GM19455 (cell line): Measurements from ENCODE around the gene EDC4.

Experiments
- ATAC-seq: cut with Tn5 transposase; IDR thresholded peaks from one replicate; pipeline ENCODE4 v1.9.1; 2021; ENCODE audit not compliant: unreplicated experiment

The EDC4 gene

DNA sequence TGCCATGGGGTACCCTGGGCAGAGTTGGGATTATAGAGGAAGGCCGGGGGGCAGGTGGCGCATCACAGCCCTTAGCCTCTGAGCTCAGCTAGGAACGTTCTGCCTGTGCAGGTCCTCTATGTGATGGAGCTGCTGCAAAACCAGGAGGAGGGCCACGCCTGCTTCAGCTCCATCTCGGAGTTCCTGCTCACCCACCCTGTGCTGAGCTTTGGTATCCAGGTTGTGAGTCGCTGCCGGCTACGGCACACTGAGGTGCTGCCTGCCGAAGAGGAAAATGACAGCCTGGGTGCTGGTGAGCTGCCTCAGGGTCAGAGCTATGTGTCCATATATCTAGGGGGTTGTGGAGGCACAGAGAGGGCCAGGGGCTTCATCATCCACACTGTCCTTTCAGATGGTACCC, 6.0 kb downstream of the EDC4 start:
- ATAC-seq, result no peak

DNA sequence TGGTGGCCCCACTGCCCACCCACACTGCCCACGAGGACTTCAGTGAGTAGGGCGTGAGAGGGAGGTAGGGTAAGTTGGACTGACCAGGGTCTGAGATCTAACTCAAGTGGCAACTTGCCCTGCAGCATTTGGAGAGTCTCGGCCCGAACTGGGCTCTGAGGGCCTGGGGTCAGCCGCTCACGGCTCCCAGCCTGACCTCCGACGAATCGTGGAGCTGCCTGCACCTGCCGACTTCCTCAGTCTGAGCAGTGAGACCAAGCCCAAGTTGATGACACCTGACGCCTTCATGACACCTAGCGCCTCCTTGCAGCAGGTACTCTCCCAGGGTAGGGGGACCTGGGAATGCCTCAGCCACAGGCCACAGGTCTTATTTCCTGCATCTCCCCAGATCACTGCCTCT, 6.6 kb downstream of the EDC4 start:
- no peak for ATAC-seq

DNA sequence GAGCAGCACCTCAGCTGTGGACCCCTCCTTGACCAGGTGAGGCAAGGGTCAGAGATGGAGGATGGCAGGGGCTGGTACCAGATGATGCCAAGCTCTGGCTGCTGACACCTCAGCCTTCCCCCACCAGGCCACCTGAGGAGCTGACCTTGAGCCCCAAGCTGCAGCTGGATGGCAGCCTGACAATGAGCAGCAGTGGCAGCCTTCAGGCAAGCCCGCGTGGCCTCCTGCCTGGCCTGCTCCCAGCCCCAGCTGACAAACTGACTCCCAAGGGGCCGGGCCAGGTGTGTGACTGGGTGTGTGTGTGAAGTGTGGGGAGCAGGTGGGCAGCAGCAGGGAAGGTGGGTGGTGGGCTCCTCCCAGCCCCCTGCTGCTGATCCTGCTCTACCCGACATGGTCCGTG, 7.1 kb downstream of the EDC4 start:
- no peak for ATAC-seq

DNA sequence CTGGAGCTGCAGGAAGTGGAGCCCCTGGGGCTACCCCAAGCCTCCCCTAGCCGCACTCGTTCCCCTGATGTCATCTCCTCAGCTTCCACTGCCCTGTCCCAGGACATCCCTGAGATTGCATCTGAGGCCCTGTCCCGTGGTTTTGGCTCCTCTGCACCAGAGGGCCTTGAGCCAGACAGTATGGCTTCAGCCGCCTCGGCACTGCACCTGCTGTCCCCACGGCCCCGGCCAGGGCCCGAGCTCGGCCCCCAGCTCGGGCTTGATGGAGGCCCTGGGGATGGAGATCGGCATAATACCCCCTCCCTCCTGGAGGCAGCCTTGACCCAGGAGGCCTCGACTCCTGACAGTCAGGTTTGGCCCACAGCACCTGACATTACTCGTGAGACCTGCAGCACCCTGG, 7.7 kb downstream of the EDC4 start:
- ATAC-seq, result no peak

DNA sequence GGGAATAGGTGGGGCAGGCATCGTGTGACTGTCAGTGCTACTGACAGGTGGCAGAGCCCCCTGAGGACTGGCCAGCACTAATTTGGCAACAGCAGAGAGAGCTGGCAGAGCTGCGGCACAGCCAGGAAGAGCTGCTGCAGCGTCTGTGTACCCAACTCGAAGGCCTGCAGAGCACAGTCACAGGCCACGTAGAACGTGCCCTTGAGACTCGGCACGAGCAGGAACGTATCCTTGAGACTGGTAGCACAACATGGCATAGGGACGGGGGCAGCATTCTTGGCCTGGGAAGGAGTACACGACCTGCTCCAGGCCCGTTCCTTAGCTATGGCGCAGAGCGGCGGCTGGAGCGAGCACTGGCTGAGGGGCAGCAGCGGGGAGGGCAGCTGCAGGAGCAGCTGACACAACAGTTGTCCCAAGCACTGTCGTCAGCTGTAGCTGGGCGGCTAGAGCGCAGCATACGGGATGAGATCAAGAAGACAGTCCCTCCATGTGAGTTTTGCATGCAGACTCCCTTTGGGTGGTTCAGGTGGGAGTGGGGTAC, 8.8 kb downstream of the EDC4 start:
- no peak for ATAC-seq

DNA sequence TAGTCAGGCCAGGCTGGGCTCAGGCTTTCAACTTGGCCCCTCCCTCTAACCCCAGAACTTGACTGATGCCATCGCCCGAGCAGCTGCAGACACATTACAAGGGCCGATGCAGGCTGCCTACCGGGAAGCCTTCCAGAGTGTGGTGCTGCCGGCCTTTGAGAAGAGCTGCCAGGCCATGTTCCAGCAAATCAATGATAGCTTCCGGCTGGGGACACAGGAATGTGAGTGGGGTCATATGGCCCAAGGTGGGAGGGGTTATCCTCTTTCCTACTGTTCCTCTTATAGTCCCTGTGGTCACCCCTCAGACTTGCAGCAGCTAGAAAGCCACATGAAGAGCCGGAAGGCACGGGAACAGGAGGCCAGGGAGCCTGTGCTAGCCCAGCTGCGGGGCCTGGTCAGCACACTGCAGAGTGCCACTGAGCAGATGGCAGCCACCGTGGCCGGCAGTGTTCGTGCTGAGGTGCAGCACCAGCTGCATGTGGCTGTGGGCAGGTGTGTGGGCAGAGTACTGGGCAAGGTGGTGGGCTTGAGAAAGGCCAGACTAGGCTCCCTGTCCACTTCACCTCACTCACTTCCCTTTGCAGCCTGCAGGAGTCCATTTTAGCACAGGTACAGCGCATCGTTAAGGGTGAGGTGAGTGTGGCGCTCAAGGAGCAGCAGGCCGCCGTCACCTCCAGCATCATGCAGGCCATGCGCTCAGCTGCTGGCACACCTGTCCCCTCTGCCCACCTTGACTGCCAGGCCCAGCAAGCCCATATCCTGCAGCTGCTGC, 9.7 kb downstream of the EDC4 start:
- ATAC-seq, result no peak

DNA sequence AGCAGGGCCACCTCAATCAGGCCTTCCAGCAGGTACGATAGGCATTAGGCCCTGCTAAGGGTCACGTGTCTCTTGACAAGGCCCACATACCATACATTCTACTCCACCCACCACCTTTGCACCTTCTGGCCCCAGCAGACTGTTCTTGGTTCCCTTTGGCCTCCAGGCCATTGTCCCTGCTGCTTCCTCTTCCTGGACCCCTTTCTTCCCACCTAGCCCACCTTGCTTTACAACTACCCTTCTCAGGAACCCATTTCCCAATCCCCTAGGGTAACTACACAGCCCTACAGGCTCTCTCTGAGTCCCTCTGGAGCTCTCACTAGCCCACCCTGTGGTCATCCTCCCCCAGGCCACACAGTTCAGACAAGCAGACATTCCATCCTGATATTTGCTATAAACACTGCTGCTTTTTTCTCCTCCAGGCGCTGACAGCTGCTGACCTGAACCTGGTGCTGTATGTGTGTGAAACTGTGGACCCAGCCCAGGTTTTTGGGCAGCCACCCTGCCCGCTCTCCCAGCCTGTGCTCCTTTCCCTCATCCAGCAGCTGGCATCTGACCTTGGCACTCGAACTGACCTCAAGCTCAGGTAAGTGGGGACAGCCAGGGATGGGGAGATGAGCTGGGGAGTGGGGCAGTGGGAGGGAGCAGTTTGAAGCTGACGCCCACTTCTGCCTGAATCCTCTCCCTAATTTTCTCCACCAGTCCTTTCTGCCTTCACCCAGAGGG, 10.5 kb downstream of the EDC4 start:
- no peak for ATAC-seq

DNA sequence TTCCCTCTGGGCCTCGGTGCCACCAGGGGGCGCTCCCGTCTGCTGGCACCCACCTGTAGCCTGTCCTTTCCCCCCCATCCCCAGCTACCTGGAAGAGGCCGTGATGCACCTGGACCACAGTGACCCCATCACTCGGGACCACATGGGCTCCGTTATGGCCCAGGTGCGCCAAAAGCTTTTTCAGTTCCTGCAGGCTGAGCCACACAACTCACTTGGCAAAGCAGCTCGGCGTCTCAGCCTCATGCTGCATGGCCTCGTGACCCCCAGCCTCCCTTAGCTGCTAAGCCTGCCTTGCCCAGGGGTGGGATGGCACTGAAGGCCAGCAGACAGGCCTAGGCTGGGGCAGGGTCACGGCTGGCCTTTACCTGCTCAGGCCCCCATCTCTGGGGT, 11.0 kb downstream of the EDC4 start:
- no peak for ATAC-seq

DNA sequence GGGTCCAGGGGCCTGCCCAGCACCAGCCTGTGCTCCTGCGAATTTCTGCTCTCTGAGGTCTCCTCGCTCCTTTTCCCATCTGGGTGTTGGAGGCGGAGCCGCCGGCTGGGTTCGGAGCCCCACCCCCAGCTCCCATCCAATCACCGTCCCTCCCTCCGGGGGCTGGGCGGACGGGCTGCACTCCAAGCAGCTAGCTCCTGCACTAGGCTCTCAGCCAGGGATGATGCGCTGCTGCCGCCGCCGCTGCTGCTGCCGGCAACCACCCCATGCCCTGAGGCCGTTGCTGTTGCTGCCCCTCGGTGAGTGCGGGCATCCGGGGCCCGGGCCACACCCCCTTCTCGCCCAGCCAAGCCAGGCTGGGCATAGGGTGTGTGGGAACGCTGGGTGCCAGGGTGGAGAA, 11.8 kb downstream of the EDC4 start, which contains the start of gene NRN1L:
TSS of gene NRN1L (plus strand) at position 202 of the 400 bp plus-strand sequence. CDS start at position 221, 19 bp downstream.
- no peak for ATAC-seq

DNA sequence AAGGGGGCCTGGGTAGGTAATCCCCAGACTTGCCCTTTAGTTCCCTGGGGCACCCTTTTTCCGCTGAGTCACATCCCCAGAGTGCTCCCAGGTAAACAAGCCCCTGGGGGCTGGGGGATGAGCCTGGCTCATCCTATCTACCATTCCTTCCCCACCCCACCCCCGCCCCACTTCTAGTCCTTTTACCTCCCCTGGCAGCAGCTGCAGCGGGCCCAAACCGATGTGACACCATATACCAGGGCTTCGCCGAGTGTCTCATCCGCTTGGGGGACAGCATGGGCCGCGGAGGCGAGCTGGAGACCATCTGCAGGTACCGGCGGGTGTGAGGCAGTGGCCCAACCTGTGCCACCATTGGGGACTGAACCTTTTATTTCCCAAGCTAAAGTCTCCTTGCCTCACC, 12.7 kb downstream of the EDC4 start:
- no peak for ATAC-seq

DNA sequence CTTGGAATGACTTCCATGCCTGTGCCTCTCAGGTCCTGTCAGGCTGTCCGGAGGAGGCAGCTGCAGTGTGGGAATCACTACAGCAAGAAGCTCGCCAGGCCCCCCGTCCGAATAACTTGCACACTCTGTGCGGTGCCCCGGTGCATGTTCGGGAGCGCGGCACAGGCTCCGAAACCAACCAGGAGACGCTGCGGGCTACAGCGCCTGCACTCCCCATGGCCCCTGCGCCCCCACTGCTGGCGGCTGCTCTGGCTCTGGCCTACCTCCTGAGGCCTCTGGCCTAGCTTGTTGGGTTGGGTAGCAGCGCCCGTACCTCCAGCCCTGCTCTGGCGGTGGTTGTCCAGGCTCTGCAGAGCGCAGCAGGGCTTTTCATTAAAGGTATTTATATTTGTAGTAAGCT, 13.1 kb downstream of the EDC4 start:
- ATAC-seq, result no peak

DNA sequence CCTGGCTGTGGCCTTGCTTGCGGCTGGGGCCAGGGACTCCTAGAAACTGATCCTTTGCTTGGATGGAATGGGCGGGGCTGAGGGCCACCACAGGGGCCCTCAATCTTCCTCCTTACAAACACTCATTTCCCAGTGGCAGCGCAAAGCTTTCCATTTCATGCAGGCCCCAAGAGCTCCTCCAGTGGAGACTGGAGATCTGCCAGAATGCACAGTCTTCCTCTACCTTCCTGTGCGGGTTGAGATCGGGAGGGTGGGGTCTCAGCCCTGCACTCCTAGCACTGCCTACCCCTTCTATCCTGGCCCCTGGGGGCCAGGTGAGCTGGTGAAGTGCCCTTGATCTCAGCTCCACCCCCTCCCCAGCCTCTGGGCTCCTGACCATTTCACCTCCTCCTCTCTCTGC, 13.5 kb downstream of the EDC4 start:
- no peak for ATAC-seq

DNA sequence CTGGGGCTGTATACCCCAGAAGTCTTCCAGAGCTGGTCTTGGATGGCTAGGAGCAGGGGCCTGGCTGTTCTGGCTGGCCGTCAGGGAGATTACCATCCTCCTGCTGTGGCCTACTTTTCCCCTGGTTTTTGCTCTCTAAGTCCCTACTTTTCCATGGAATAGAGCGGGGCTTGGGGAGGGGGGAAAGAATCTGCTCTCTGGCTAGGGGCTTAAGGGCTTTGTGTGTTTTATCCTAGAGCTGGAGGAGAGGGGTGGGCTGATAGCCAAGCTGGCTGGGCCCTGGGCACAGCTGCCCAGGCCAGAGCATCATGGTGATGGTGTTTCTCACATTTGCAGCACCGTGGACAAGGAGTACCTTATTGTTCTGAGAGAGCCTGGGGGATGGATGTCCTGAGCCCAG, 15.5 kb downstream of the EDC4 start:
- ATAC-seq, result no peak

DNA sequence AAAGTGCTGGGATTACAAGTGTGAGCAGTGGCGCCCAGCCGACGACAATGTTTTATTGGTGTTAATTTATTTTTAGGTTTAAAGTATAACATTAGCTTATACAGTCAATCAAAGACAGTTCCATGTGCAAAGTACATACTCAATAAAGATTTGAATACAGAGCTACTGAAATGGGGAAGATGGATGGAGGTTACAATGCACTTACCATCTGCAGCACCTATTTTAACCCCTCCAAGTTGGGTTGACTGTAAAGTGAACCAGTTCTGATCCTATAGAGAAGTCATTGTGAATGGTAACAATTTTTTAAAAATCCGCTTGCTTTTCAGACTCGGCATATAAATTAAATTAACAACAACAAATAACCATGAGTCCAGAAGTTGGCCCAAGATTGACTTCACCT, 19.5 kb downstream of the EDC4 start:
- ATAC-seq, result no peak

DNA sequence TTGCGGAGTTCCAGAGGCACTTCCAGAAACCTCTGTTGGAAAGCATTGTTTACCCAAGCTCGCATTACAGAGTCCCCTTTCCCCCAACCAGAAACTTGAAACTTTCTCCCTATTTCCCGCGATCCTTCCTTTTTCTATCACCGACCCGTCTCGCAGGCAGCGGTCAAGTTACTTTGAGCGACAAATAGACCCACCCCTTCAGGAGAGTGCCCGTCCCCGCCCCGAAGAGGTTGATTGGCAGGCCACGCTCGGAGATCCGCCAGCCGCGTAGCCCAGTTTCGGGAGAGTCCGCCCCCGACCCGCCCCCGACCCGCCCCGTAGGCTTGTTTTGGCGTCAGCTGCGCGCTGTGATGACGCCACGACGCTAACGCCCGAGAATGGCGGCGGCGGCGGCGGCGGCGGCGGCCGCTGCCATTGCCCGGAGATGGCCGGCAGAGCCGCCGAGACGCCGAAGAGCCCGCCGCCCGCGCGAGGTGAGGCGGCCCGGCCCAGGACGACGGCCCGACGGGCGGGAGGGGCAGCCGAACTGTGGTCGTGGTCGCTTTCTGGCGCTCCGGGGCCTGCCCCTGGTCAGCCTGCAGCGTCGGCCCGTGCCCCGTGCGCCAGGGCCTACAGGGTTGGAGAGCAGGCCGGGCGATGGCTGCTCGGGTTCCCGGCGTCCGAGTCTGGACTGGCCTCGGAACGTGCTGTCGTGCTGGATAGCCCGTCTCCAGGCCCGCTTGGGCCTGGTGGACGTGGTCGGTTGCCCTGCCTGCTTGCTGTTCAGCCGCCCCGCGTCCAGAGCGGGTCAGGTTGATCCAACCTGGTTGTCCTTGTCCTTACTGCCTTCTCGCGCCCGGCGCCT, 20.3 kb downstream of the EDC4 start, which contains the start of gene PSKH1:
TSS of gene PSKH1 (plus strand) at position 356 of the 844 bp plus-strand sequence. CDS start 15,496 bp downstream, outside the sequence.
- ATAC-seq, result peak; percentile 78

DNA sequence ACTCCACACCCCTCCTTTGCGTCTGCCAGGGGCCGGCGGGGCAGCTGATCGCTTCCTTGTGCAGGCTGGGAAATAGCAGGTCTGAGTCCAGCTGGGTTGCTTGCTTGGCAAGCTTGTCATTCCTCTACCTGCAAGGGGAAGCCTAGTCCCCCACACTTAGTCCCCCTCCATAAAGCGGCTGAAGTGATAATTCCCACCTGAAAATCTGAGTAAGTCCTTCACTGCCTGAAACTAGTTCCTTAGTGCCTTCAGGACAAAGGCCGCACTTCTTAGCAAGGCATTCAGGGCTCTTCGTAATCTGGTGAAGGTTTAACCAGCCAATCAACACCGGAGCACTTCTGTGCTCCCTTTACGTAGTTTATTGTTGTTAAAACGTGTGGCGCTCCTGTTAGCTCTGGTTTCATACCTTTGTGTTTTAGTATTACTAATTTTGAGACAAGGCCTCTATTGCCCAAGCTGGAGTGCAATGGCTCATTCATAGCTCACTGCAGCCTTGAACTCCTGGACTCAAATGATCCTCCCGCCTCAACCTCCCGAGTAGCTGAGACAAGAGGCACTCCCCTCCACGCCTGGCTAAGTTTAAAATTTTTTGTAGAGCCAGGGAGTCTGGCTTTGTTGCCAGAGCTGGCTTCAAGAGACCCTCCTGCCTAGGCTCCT, 21.0 kb downstream of the EDC4 start:
- ATAC-seq, result no peak

DNA sequence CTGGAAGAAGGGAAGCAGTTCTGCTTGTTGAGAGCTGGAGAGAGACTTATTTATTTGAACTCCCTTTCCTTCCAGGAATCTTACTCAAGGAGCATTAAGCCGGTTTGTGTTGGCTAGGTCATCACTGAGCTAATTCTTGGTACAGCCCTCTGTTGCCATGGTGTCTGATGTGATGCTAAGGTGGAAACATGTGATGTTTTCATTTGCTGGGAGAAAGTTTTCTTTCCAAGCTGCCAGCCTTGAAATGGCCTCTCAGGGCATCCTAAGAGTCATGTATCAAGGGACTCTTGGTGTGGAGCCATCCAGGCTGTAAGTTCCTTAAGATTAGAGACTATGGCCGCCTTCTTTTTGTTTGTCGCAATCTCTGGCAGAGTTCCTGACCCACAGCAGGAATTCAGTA, 24.4 kb downstream of the EDC4 start:
- no peak for ATAC-seq

DNA sequence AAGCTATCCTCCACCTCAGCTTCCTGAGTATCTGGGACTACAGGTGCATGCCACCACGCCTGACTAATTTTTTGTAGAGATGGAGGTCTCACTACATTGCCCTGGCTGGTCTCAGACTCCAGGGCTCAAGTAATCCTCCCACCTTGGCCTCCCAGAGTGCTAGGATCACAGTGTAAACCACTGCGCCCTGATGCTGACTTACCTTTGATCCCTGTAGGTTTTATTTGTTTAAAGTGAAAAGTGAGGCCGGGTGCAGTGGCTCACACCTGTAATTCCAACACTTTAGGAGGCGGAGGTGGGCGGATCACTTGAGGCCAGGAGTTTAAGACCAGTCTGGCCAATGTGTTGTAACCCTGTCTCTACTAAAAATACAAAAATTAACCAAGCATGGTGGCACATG, 28.9 kb downstream of the EDC4 start:
- ATAC-seq, result no peak

DNA sequence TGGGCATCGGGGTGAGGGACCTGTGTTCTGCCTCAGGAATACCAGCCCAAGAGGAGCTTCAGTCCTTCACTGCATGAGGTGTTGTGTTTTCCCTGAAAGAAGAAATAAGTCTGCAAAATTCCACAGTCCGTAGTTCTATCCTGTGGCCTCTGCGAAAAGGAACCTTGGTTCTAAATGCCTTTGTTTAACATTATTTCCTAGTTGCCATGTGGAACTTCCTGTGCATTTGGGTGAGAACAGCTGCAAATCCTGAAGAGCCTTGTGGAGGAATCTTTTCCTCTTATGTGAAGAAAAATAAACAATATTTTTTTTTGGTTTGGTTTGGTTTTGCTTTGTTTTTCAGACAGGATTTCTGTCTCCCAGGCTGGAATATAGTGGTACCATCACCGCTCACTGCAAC, 30.0 kb downstream of the EDC4 start:
- ATAC-seq, result no peak

DNA sequence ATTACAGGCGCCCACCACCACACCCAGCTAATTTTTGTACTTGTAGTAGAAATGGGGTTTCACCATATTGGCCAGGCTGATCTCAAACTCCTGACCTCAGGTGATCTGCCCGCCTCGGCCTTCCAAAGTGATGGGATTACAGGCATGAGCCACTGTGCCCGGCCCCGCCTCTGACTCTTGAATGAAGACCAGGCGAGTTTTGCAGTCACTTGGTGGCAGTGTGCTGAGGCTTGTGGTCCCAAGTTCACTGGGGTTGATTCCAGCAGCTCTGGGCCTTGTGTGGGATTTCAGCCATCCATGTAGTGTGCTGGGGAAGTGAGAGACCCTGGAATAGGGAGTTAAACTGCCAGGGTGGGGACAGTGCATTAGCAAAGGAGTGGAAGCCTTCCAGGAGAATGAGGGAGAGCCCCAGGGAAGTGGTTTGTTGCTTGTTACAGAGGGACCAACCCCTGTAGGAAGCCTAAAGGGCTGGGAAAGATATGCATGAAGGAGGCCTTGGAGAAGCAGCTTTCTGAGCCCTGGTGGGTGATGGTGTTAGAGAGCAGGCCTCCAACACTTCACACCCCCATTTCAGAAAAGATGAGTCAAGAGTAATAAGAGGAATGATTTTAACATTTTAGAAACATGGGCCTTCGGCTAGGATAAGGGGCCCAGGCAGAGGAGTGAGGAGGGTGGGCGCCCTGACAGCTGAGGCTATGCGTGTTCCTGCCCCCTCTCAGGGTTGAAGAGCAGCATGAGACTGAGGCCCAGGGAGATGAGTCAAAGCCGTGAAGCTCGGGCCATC, 34.7 kb downstream of the EDC4 start:
- ATAC-seq, result no peak
